ENCODE measurements around the gene RPA1. TPM values are rescaled to one million over a fixed set of nuclear protein-coding genes. Genes with fewer than 3 reads are reported as not detected.
"Not testable (repeated sequence)": the region's sequence is repeated elsewhere in the genome, so short reads cannot be mapped to it uniquely, and the experiment has no call there.

RPA1 gene
- total and polyA plus RNA-seq, 7 experiments from 2014 or later = 57.8 to 264 (median 85.2) TPM

GRCh38 chr17:1890758-1891450, 61.1 kb downstream of the RPA1 start:
- intact Hi-C loops (cut with micrococcal nuclease) = no loop called here
- Mint-ChIP-seq H3K27me3 (no peaks in the 10 kb centered on the region), H3K9me3 (no peaks in the 10 kb centered on the region), H3K4me3 (peak overlapping the region in 3 of 10 donors; percentile 3 to 73 (median 24)), H3K36me3 (peaks cover 13 to 57% (median 33%) of the 10 kb centered on the region in 5 donors), H3K4me1 (peaks cover 0 to 11% (median 4%) of the 10 kb centered on the region in 7 donors), H3K27ac (peak overlapping the region; percentile 26 to 83 (median 62))
- no peaks in the 10 kb centered on the region for H3K9me3 ChIP-seq (ENCODE audit: control insufficient read depth in 2 of 3, low read length in 3 of 3)
- ChIA-PET CTCF (interaction anchor here (0.9 kb wide), 1 partner anchor 18 kb away, joined by 4 read pairs; no protein-coding TSS in a partner anchor), POLR2A (no interaction called here)
- peak; percentile 96 for ATAC-seq
- H3K4me3 ChIP-seq (ENCODE audit: low read length) = no peak overlapping the region
- H3K27ac ChIP-seq (ENCODE audit: low read depth, low read length) = peak overlapping the region; percentile 32
- peak in 4 of 9 donors; percentile 17 to 33 (median 21) for DNase-seq
- H3K36me3 ChIP-seq (ENCODE audit: control insufficient read depth in 2 of 3, insufficient read depth in 3 of 3, low read length in 3 of 3) = peaks cover 10 to 88% (median 33%) of the 10 kb centered on the region in 3 experiments
- no peaks in the 10 kb centered on the region for H3K27me3 ChIP-seq (ENCODE audit: control insufficient read depth in 2 of 2, insufficient read depth in 2 of 2, low read length in 2 of 2)
- H3K4me1 ChIP-seq (ENCODE audit: control insufficient read depth in 2 of 2, insufficient read depth in 2 of 2, low read length in 2 of 2) = peaks cover 0 to 7% of the 10 kb centered on the region in 2 donors

- Histone ChIP-seq H3K9me3 (ENCODE audit: control insufficient read depth in 2 of 3, low read length in 3 of 3) (no peaks in the 10 kb centered on the region), H3K4me1 (ENCODE audit: control insufficient read depth in 2 of 2, insufficient read depth in 2 of 2, low read length in 2 of 2) (peaks cover 0 to 7% of the 10 kb centered on the region in 2 donors), H3K4me3 (ENCODE audit: low read length) (no peak overlapping the region), H3K36me3 (ENCODE audit: control insufficient read depth in 2 of 3, insufficient read depth in 3 of 3, low read length in 3 of 3) (peaks cover 11 to 81% (median 22%) of the 10 kb centered on the region in 3 experiments), H3K27me3 (ENCODE audit: control insufficient read depth in 2 of 2, insufficient read depth in 2 of 2, low read length in 2 of 2) (no peaks in the 10 kb centered on the region), H3K27ac (ENCODE audit: low read depth, low read length) (no peak overlapping the region)
- H3K4me3 Mint-ChIP-seq = no peak overlapping the region
- H3K36me3 Mint-ChIP-seq = peaks cover 12 to 72% (median 35%) of the 10 kb centered on the region in 5 donors
- POLR2A ChIA-PET = interaction anchor here (0.7 kb wide), 1 partner anchor 532 kb away, joined by 9 read pairs; no protein-coding TSS in a partner anchor
- no peaks in the 10 kb centered on the region for H3K9me3 Mint-ChIP-seq
- DNase-seq (no peak), ATAC-seq (no peak)
- H3K27ac Mint-ChIP-seq = no peak overlapping the region
- CTCF ChIA-PET = no interaction called here
- no peaks in the 10 kb centered on the region for H3K27me3 Mint-ChIP-seq
- H3K4me1 Mint-ChIP-seq = peaks cover 0 to 16% (median 4%) of the 10 kb centered on the region in 7 donors
- intact Hi-C loops (cut with micrococcal nuclease) = no loop called here
Observed at GRCh38 chr17:1894753-1895339, 65.0 kb downstream of the RPA1 start.

GRCh38 chr17:1895479-1895878, 65.7 kb downstream of the RPA1 start:
- H3K9me3 Mint-ChIP-seq; H3K4me3 ChIP-seq (ENCODE audit: low read length); H3K4me1 ChIP-seq (ENCODE audit: control insufficient read depth in 2 of 2, insufficient read depth in 2 of 2, low read length in 2 of 2); intact Hi-C loops (cut with micrococcal nuclease); H3K27me3 Mint-ChIP-seq; H3K27ac ChIP-seq (ENCODE audit: low read depth, low read length); ATAC-seq; DNase-seq; H3K27ac Mint-ChIP-seq; H3K27me3 ChIP-seq (ENCODE audit: control insufficient read depth in 2 of 2, insufficient read depth in 2 of 2, low read length in 2 of 2); H3K4me3 Mint-ChIP-seq; H3K9me3 ChIP-seq (ENCODE audit: control insufficient read depth in 2 of 3, low read length in 3 of 3); CTCF ChIA-PET; POLR2A ChIA-PET: not testable (repeated sequence)
- H3K4me1 Mint-ChIP-seq = peaks cover 0 to 16% (median 4%) of the 10 kb centered on the region in 7 donors
- H3K36me3 Mint-ChIP-seq = peaks cover 12 to 72% (median 35%) of the 10 kb centered on the region in 5 donors
- peaks cover 11 to 77% (median 22%) of the 10 kb centered on the region in 3 experiments for H3K36me3 ChIP-seq (ENCODE audit: control insufficient read depth in 2 of 3, insufficient read depth in 3 of 3, low read length in 3 of 3)

- no peak overlapping the region for H3K4me3 ChIP-seq (ENCODE audit: low read length)
- no peaks in the 10 kb centered on the region for H3K9me3 Mint-ChIP-seq
- ChIA-PET CTCF (no interaction called here), POLR2A (no interaction called here)
- peaks cover 8 to 64% (median 31%) of the 10 kb centered on the region in 5 donors for H3K36me3 Mint-ChIP-seq
- peaks cover 11 to 69% (median 18%) of the 10 kb centered on the region in 3 experiments for H3K36me3 ChIP-seq (ENCODE audit: control insufficient read depth in 2 of 3, insufficient read depth in 3 of 3, low read length in 3 of 3)
- ATAC-seq = no peak
- no peaks in the 10 kb centered on the region for H3K9me3 ChIP-seq (ENCODE audit: control insufficient read depth in 2 of 3, low read length in 3 of 3)
- H3K27ac ChIP-seq (ENCODE audit: low read depth, low read length) = no peak overlapping the region
- no peak overlapping the region for H3K4me3 Mint-ChIP-seq
- H3K27me3 Mint-ChIP-seq = no peaks in the 10 kb centered on the region
- no peak for DNase-seq
- H3K4me1 Mint-ChIP-seq = peaks cover 0 to 11% (median 0%) of the 10 kb centered on the region in 7 donors
- H3K27ac Mint-ChIP-seq = no peak overlapping the region
- intact Hi-C loops (cut with micrococcal nuclease) = no loop called here
- no peaks in the 10 kb centered on the region for H3K27me3 ChIP-seq (ENCODE audit: control insufficient read depth in 2 of 2, insufficient read depth in 2 of 2, low read length in 2 of 2)
- peaks cover 0 to 2% of the 10 kb centered on the region in 2 donors for H3K4me1 ChIP-seq (ENCODE audit: control insufficient read depth in 2 of 2, insufficient read depth in 2 of 2, low read length in 2 of 2)
Observed at GRCh38 chr17:1896243-1897104, 66.7 kb downstream of the RPA1 start.

- no peak for ATAC-seq
- H3K27me3 Mint-ChIP-seq = no peaks in the 10 kb centered on the region
- Histone ChIP-seq H3K36me3 (ENCODE audit: control insufficient read depth in 2 of 3, insufficient read depth in 3 of 3, low read length in 3 of 3) (peaks cover 11 to 62% (median 18%) of the 10 kb centered on the region in 3 experiments), H3K4me3 (ENCODE audit: low read length) (no peak overlapping the region), H3K27ac (ENCODE audit: low read depth, low read length) (no peak overlapping the region), H3K9me3 (ENCODE audit: control insufficient read depth in 2 of 3, low read length in 3 of 3) (no peaks in the 10 kb centered on the region), H3K4me1 (ENCODE audit: control insufficient read depth in 2 of 2, insufficient read depth in 2 of 2, low read length in 2 of 2) (no peaks in the 10 kb centered on the region), H3K27me3 (ENCODE audit: control insufficient read depth in 2 of 2, insufficient read depth in 2 of 2, low read length in 2 of 2) (no peaks in the 10 kb centered on the region)
- DNase-seq = no peak
- H3K4me3 Mint-ChIP-seq = no peak overlapping the region
- POLR2A ChIA-PET = no interaction called here
- peaks cover 0 to 11% (median 0%) of the 10 kb centered on the region in 7 donors for H3K4me1 Mint-ChIP-seq
- CTCF ChIA-PET = interaction anchor here (0.7 kb wide), 1 partner anchor 348 kb away, joined by 3 read pairs; no protein-coding TSS in a partner anchor
- peaks cover 8 to 58% (median 30%) of the 10 kb centered on the region in 5 donors for H3K36me3 Mint-ChIP-seq
- no peak overlapping the region for H3K27ac Mint-ChIP-seq
- no peaks in the 10 kb centered on the region for H3K9me3 Mint-ChIP-seq
- intact Hi-C loops (cut with micrococcal nuclease) = no loop called here
Observed at GRCh38 chr17:1897105-1897656, 67.4 kb downstream of the RPA1 start.

GRCh38 chr17:1898332-1898731, 68.5 kb downstream of the RPA1 start:
- no peak overlapping the region for H3K27ac Mint-ChIP-seq
- H3K4me3 Mint-ChIP-seq = no peak overlapping the region
- Histone ChIP-seq H3K4me3 (ENCODE audit: low read length) (no peak overlapping the region), H3K27ac (ENCODE audit: low read depth, low read length) (no peak overlapping the region), H3K36me3 (ENCODE audit: control insufficient read depth in 2 of 3, insufficient read depth in 3 of 3, low read length in 3 of 3) (peaks cover 11 to 50% (median 12%) of the 10 kb centered on the region in 3 experiments), H3K9me3 (ENCODE audit: control insufficient read depth in 2 of 3, low read length in 3 of 3) (no peaks in the 10 kb centered on the region), H3K27me3 (ENCODE audit: control insufficient read depth in 2 of 2, insufficient read depth in 2 of 2, low read length in 2 of 2) (no peaks in the 10 kb centered on the region), H3K4me1 (ENCODE audit: control insufficient read depth in 2 of 2, insufficient read depth in 2 of 2, low read length in 2 of 2) (no peaks in the 10 kb centered on the region)
- ChIA-PET POLR2A (no interaction called here), CTCF (no interaction called here)
- ATAC-seq = no peak
- H3K9me3 Mint-ChIP-seq = no peaks in the 10 kb centered on the region
- intact Hi-C loops (cut with micrococcal nuclease) = no loop called here
- H3K27me3 Mint-ChIP-seq = peaks cover 0 to 3% (median 2%) of the 10 kb centered on the region in 5 donors
- peaks cover 0 to 11% (median 0%) of the 10 kb centered on the region in 7 donors for H3K4me1 Mint-ChIP-seq
- no peak for DNase-seq
- peaks cover 4 to 47% (median 25%) of the 10 kb centered on the region in 5 donors for H3K36me3 Mint-ChIP-seq
